GM12801 (cell line): ENCODE data around the gene C1orf21.

ENCODE experiments used
- TF ChIP-seq, protein P1 (sequence below): IDR thresholded peaks from one replicate; pipeline ENCODE4 v1.5.1; 2011; ENCODE audit warnings: control low read depth; ENCODE audit not compliant: insufficient read length; ENCODE audit errors: extremely low read depth

C1orf21 gene

DNA sequence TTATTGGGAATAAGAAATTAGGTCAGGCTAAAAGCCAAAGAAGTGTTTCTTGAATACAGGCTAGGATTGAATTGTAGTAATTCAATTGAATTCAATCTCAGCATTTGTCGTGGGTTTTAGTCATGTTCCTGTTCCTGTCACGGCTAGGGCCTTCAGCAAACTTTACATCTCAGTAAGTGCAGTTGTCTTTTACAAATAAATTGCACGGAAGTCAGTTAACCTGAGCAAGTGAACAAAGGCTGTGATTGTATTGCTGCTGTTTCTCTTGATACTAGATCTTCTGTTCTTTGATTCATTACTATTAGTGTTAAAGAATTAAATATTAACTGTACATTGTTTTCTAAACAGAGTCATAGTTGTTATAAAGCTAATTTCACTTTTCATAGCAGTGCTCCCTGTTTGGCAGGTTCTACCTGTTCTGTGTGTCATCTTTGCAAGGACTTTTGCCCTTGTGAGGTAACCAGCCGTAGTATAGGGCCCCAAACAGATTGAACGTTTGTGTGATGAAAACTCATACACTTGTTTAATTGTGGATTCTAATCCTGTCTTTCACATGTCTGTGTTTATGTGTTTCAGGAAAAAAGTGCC is 203.4 kb downstream of the C1orf21 start:
- TF ChIP-seq, protein P1, sequence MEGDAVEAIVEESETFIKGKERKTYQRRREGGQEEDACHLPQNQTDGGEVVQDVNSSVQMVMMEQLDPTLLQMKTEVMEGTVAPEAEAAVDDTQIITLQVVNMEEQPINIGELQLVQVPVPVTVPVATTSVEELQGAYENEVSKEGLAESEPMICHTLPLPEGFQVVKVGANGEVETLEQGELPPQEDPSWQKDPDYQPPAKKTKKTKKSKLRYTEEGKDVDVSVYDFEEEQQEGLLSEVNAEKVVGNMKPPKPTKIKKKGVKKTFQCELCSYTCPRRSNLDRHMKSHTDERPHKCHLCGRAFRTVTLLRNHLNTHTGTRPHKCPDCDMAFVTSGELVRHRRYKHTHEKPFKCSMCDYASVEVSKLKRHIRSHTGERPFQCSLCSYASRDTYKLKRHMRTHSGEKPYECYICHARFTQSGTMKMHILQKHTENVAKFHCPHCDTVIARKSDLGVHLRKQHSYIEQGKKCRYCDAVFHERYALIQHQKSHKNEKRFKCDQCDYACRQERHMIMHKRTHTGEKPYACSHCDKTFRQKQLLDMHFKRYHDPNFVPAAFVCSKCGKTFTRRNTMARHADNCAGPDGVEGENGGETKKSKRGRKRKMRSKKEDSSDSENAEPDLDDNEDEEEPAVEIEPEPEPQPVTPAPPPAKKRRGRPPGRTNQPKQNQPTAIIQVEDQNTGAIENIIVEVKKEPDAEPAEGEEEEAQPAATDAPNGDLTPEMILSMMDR = no peak

DNA sequence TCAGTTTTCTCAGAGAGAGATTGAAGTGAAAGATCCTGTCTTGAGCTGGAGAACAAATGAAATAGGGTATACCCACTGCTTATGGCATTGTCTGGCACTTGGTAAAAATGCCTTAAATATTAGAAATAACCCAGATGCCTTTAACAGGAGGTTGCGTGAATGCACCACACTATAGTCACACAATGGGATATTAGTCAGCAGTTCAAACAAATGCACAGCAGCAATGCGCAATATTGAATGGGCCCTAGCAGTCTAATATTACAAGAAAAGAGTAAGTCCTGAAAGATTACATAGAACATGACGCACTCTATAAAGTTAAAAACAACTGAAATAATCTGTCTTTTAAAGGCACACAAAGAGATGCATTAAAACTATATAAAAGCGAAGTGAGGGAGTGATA is 206.8 kb downstream of the C1orf21 start:
- TF ChIP-seq, protein P1 = no peak

DNA sequence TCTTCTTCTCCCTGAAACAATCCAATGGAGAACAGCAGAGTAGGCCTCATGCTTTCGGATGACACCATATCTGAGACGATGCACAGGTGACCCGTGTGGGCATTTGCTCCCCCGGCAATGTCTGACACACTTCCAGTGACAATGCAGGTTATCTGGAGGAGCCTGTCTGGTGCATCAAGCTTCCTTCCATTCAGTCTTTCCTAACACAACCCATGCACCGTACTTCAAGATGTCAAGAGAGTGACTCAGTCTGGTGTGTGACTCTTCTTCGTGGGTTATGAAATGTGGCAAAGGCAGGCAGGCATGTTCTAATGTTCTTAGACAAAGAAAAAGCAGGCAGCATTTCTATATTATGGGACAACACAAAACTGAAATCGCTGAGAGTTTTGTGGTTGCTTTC is 208.8 kb downstream of the C1orf21 start:
- TF ChIP-seq, protein P1 = no peak

- TF ChIP-seq, protein P1 = no peak
Observed at GRCh38 chr1:184596950-184597645, 210.3 kb downstream of the C1orf21 start.

- TF ChIP-seq, protein P1 = no peak
Observed at GRCh38 chr1:184597650-184598357, 211.0 kb downstream of the C1orf21 start.

DNA sequence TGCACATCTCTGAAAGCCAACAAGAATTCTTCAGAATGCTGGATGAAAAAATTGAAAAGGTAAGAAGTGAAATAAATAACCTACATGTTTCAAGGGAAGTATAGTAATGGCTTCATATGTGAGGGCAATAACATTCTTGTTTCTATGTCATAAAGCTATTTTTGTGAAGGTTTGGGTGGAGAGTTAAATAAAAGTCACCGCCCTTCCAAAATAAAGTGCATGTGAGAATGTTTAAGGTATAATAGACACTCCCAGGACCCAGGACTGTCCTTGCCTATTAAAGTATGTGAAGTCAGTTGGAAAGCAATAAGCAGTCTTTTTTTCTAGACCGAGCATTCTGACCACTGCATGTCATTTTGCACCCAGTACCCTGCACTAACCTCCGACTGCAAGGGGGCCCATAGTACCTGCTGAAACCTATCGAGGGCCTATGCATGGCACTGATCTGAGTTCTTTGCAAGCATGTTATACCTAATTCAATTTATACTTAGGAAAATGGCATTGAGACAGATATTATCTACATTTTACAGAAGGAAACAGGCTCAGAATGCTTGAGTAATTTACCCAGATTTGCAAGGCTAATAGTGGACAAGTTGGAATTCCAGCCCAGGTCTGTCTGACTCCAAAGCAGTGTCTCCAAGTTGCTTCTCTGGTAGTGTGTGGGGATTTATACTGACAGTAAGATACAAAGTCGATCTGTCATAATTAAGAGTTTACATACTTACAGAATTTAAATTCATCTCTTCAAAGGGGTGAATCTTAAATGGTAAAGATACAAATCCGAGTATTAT is 211.8 kb downstream of the C1orf21 start:
- TF ChIP-seq, protein P1 = no peak
